ENCODE measurements around the gene HPS1.

The HPS1 gene

DNA sequence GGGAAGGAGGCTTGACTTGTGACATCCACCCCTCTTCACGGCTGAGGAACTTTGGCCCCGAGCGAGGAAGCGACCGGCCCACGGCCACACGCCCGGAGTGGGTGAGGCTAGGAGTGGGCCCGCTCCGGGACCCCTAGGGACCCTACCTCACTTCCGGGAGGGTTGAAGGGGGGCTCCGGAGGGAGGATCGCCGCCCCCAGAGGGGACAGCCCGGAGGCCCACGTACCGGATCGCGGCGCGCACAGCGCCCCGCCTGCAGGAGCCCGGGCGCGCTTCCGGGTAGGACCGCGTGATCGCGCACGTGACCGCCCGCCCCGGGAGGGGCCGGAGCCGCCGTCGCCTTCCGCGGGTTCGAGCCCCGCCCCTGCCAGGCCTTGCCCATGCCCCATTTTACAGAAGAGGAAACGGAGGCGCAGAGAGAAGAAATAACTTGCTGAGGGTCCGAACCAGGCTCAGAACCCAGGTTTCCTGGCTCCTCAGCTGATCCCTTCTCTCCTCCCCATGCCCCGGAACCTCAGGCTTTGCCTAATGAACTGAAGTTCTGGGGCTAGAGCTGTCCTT is at the start of gene HPS1:
Gene HPS1, minus strand, starts transcription at position 275 of the 561 bp plus-strand sequence. CDS start 3,695 bp downstream, outside the sequence.
- peak; percentile 64 to 71 for DNase-seq (ENCODE audit: extremely low read depth in 1 of 2, low read depth in 1 of 2)

DNA sequence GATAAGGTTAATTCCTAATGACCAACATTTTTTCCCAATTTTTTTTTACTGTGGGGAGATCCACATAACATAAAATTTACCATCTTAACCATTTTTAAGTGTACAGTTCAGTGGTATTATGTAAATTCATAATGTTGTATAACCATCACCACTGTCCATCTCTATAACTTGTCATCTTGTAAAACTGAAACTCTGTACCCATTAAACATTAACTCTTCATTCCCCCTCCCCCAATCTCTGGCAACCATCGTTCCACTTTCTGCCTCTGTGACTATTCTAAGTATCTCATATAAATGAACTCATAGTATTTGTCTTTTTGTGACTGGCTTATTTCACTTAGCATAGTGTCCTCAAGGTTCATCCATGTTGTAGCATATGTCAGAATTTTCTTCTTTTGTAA is 46.0 kb upstream of the HPS1 start:
- DNase-seq (ENCODE audit: extremely low read depth in 1 of 2, low read depth in 1 of 2): no peak

DNA sequence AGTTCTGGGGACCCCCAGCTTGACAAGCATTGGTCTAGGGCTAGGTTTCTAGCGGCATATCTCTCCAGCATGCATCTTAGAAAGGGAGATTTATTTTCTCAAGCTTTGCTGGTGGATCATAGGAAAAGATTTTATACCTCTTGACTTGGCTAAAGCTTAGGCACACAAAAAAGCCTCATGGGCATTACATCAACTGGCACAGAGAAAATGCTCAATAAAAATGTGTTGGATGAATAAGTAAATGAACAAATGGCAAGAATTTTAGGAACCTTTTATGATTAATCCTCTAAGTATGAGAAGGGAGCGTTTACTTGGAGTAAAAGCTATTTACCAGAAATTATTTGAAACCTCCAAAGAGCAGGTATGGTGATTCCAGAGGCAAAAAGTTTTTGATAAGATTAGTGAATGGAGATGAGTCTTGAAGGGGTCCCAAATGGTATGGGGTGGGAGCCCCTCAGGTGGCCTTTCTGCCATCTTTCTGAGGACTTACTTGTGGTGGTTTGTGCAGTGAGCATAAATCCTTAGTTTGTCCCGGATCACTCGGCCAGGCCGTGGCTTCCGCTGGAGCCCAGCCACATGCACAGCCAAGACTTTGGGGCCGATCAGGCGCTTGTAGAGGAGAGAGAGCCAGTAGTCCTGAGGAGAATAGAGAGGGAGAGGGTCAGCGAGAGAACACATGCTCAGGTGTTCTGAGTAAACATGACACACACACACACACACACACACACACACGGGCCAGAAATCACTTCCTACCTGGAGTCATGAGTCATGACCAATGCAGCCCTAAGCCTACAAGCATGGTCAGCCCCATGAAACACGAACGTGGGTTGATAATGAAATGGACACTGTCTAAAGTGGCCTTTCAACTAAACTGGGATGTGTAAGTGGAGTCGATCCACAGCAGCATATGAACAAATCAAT is 43.1 kb upstream of the HPS1 start:
- DNase-seq (ENCODE audit: extremely low read depth in 1 of 2, low read depth in 1 of 2): no peak

DNA sequence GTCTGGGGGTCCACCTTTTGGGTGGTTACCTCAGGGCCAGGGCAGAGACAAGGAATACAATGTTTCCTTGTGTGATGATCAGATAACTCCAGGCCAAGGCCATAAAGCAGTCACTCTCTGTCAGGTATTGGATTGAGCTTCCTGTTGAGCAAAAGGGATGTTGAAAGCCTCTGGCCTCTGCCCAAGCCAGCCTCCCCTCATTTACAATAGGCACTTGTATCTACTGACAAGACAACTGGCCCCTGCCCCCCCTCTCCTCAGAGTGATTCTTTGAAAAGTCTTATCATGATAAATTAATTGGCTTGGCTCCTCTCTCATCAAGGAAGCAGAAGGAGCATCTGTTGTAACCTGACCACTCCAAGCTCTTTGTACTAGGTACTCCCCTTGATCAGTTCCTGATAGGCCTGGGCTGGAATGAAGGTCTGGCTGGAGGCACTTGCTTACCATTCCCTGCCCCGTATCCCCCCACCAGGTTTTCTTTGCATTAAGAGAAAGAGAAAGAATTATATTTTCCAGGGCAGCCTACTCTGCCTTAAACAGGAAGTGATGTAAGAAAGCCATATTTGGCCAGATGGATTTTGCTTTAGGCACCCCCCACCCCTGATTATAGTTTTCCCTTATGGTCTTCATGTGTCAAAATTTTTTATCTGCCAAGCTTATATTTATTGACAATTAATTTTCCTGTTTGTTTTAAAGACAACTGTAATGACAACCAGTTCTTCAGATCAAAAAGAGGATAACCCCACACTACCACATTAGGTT is 42.1 kb upstream of the HPS1 start:
- DNase-seq (ENCODE audit: extremely low read depth in 1 of 2, low read depth in 1 of 2): no peak

DNA sequence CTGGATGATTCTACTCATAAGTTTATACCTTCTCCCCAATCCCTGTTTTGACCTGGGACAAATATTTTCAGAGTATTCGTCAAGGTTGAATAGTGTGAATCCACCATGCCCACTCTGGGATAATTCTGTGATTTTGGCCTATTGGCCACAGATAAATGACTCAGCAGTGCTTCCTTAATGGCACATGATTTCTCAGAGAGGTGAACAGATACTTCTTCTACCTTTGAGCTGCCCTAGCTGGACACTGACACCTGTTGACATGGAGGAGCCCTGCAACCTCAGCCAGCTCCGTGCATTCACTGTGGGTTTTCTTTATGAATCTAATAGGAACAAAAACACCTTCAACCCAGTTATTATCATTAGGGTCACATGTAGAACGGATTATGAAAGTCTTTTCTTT is 40.9 kb upstream of the HPS1 start:
- no peak for DNase-seq (ENCODE audit: extremely low read depth in 1 of 2, low read depth in 1 of 2)

DNA sequence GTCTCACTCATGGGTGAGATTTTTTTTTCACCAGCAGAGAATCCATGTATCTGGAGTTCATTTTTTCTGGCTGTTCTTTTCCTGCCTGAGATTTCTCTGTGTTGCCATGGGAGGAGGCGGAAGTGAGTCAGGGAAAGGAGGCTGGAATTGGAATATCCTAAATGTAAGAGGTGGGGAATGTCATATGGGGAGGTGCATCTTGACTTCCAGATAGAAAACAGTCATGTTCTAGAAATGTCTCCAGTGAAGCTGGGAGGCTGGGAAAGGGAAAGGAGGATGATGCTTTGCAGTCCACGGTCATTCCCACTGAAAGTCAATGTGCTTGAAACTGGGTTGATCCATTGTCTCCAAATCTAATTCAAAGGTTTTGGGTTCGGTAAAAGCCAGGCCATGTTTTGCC is 39.7 kb upstream of the HPS1 start:
- no peak for DNase-seq (ENCODE audit: extremely low read depth in 1 of 2, low read depth in 1 of 2)

DNA sequence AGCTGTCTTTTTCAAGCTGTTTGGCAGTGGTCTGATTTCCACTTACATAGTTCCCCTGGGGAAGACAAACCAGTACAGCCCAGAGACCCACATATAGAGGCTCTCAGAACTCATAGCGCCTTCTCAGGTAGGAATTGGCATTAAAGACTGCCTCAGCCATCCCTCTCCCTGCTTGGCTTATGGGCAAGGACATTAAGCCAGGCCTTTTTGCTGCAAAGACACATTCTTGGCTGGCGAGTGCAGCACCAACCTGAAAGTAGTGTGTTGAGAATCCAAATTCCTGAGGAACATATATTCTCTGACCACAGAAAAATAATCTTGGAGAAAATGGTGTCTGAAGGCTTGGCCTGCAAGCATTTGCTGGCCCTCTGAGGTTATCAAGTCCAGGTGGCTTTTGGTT is 39.2 kb upstream of the HPS1 start:
- no peak for DNase-seq (ENCODE audit: extremely low read depth in 1 of 2, low read depth in 1 of 2)

DNA sequence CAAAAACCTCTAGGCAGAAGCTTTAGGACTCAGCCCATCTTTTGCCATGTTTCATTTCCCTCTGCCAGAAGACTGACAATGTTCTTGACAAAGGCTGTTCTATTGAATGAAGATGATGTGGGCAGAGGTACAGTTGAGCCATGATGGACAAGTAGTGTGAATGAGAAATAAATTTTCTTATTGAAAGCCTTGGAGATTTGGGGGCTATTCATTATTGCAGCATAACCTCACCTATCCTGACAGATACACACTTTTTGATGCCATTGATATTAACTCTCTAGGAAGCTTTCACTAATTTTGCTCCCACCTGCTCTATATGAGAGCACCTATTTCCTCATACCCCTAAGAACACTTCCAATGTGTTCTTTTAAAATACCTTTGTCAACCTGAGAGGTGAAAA is 36.9 kb upstream of the HPS1 start:
- DNase-seq (ENCODE audit: extremely low read depth in 1 of 2, low read depth in 1 of 2): no peak

DNA sequence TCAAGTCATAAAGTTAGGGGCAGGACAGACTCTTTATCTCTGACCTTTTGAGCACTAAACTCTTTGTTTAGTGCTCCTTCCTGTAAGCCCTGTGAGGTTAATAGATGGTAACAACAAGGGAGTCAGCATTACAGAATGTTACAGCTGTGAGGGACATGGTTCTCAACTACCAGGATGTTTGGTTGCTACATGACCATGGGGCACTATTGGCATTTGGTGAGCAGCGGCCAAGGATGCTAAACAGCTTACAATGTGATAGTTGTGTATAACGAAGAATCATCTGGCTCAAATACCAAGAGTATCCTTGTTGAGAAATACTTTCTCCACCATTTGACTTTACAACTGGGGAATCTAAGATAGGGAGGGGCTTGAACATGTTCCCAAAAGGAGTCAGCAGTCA is 35.4 kb upstream of the HPS1 start:
- DNase-seq (ENCODE audit: extremely low read depth in 1 of 2, low read depth in 1 of 2): no peak

DNA sequence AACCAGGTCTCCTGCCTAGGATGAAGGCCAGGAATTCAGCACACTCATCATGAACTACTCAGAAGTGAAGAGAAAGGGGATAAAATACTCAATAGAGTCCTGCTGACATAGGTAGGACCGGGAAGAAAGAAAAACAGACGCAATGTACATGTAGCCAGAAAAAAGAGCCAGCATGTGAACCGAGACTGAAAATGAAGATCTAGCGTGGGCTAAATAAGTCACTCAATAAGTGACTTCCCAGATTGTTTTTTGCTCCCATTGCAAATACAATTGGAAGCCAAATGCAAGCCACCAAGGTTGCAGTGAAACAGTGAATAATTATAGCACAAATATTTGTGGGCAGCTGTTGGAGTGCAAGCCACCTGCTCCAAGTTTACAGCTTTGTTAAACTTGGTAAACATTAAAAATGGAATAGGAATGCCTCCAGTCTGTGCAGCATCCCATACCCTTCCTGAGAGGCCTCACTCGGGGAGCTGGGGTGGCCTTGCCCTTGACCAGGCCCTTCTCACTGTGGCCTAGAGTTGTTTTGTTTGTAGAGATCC is 34.7 kb upstream of the HPS1 start:
- DNase-seq (ENCODE audit: extremely low read depth in 1 of 2, low read depth in 1 of 2): no peak

DNA sequence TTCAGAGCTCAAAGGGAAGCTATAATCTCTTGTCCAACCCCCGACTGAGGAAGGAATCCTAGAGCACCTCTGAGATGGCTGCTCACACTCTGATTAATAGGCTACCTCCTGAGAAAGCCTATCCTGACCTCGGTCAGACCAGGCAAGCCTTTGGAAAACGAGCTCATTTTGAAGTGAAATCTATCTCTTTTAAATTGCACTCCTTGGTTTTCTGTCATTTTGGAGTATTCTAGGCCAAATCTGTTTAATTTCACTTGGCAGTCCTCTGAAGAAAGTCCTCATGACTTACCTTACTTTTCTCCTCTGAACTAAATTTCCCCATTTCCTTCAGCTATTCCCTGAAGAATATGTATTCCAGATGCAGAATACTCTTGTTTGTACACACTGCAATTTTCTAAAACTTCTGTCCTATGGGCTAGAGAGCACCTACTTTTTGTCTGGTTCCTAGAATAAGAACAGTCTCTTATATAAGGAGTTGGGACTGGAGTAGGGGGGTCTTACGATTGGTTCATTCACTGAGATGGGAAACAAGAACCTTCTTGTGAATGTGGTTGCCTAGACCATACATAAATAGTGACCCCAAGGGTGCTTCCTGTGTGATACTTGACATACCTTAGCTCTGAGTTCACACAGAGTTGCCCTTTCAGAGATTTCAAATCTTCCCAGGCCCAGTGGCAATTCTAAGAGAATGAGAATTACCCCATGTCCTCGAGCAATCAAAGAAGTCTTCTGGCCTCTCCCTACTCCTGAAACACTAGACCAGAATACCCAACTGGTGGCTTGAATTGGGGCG is 31.9 kb upstream of the HPS1 start:
- no peak for DNase-seq (ENCODE audit: extremely low read depth in 1 of 2, low read depth in 1 of 2)

DNA sequence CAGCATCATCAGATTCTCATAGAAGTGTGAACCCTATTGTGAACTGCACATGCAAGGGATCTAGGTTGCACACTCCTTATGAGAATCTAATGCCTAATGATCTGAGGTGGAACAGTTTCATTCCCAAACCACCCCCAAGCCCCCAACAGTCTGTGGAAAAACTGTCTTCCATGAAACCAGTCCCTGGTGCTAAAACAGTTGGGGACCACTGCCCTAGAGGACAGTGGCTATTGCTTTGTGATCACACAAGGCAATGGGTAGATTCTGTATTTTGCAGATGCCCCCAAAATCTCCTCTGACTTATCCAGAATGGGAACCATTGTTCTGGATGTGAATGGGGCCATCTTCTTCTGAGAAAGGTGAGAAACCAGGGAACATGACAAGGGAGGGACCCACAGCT is 31.1 kb upstream of the HPS1 start:
- no peak for DNase-seq (ENCODE audit: extremely low read depth in 1 of 2, low read depth in 1 of 2)

DNA sequence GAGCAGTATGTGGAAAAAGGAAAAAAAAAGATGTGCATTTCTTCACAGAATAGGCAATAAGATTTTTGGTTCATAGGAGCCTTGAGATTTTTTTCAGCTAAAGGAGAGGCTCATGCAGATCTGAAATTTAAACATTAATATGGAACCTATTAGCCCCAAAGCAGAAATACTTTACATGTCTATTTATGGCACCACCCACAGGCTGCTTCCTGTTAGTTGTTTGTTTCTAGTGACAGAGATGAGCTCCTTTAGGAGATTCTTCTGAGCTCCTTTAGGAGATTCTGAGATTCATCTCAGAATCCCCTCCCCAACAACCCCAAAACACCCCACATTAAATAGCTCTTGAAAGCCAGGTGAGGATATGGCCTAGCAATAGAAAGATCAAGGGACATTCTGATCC is 27.9 kb upstream of the HPS1 start:
- DNase-seq (ENCODE audit: extremely low read depth in 1 of 2, low read depth in 1 of 2): no peak

DNA sequence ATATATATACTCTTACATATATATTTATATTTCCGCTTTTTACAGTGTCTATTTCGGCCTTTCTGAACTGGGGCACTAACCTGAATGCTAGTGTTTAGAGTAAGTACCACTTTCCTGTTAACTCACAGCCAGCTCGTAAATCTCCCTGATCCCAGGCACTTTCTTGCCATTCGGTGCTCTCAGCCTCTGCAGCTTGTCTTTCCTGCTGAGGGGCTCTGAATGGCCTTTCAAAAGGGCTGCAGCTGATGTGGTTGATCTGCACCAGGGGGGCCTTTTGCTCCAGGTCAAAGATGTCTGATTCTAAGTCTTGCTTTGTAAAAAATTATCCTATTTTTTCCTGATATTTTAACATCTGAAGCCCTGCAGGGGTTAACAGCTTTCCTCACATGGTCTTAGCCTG is 25.5 kb upstream of the HPS1 start:
- no peak for DNase-seq (ENCODE audit: extremely low read depth in 1 of 2, low read depth in 1 of 2)

DNA sequence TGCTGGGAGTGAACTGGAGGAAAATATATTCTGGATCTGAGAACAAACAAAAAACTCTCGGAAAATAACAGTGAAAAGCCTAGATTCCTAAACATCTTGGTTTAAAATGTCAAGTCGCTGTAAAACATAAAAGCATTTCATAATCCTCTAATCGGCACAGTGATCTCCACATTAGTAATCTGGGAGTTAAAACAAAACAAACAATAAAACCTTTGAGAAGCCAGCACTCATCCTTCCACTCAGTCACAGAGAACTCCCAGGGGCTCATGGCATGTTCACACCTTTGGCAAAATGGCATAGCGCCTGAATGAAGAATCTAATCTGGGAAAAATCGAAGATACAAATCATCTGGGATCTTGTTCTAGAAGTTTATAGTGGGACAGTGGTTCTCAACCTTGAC is 24.1 kb upstream of the HPS1 start:
- no peak for DNase-seq (ENCODE audit: extremely low read depth in 1 of 2, low read depth in 1 of 2)

DNA sequence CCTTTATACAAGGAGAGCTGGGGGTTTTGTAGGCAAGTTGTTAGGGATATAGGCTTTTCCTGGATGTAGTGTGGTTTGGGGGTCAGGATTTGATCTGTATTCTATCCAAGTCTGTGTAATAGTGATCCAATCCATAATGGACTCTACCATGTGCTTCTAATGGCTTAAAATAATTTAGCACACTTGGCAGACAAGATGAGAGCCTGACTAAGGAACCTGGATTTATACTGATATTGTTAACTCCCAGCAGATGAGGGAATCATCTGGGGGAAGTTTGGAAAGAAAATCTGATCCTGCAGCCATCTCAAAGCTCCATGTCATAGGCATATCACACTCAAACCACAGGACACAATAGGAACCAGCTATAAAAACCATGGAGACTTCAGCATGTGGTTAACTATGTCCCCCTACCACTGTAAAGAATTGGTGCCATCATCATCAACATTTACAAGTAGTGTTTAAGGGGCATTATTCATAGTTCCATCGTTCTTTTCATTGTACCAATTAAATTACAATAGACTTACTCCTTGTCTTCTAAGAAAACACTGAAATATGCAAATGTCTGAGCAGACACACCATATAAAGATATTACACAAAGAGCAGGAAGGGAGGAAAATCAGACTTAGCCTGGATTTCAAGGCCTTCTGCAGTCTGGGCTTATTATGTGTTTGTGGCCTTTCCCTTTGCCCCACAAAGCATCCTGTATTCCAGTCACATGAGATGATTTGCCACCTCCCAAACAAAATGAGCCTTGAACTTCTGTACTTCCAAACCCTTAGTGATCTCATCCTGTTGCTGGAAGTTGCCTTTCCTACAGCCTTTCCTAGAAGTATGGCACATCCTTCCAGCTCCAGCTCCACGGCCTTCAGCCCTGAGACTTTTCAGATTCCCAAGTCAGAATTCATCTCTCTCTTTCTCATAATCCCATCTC is 22.5 kb upstream of the HPS1 start:
- no peak for DNase-seq (ENCODE audit: extremely low read depth in 1 of 2, low read depth in 1 of 2)

DNA sequence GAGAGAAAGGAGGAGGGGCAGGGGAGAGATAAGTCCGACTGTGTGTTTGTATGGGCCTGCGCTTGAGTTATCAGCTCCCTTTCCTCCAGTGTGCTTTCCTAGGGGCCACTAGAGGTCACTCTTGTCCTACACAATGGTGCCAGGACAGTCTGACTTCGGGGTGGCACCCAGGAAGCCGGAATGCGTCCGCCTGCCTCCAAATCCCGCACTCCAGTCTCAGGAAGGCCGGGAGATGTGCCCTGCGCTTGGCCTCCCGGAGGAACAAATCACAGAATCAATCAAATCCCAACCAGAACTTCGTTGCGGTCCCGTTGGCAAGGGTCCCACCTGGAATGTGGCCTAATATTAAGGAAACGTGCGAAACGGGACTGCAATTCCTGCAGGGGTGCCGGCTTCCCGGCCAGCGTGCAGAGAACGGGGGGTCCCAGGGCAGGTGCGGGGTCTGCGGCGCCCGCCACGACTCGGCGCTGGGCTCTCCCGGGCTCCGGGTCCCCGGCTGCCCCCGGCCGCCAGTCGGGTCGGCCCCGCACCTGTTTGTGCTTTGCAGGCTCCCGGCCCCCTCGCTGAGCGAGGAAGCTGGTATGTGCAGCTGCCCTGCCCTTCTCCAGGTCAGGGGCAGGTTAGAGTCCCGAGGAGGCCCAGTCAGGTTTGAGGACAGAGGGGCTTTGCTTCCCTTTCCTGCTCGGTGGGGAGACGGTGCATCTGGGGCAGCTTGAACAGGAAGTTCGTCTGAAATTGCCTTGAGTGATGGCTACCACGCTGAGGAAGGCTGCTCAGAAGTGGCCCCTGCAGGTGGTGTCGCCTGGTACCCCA is 21.0 kb upstream of the HPS1 start:
- DNase-seq (ENCODE audit: extremely low read depth in 1 of 2, low read depth in 1 of 2): peak in 1 of 2 donors; percentile 35

DNA sequence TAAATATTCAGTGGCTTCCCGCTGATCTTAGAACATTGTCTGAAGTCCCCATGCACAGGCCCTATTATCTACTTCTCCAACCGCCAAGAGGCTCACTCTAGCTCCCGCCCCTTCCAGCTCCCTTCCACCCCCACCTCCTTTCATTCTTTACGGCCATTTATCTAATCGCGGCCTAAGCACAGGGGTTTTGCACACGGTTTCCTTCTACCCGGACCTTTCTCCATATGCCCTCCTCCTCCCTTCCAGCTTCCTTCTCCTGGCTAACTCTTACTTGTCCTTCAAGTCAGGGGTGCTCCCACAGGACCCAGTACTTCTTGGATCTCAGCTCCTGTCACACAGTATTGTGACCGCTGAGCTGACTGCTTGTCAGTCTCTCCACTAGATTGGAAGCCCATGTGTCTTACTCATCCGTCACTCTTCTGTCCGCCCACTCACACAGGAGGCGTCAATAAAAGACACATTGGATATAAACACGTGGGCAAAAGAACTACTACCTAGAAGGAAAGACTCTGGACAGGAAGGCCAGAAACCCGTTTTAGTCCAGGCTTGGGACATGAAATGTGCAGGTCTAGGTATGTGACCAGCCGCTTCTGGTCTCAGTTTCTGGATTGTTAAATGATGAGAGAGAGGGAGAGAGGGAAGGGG is 20.2 kb upstream of the HPS1 start:
- no peak for DNase-seq (ENCODE audit: extremely low read depth in 1 of 2, low read depth in 1 of 2)

Measured in stimulated activated CD8-positive, alpha-beta memory T cell treated with anti-CD3 and anti-CD28 coated beads, Interleukin-7, amount 100 ng/mL, for 48 hours (primary cell).